Body of pancreas (tissue), 4 donors: ENCODE data around the gene IKZF4.

Source experiments
- POLR2A ChIP-seq, 3 donors: fragments of 450-650 bp; IDR thresholded peaks; one replicate each; pipeline ENCODE4 v1.6.1; 2016; ENCODE audit warnings: antibody characterized with exemption in 3 of 3, mild to moderate bottlenecking in 2 of 3
- TF ChIP-seq, protein P1 (sequence below), 7 experiments: fragments of 450-650 bp in 4 of 7; fragments of 200-600 bp in 3 of 7; sonication (generic) in 3 of 7; IDR thresholded peaks; one replicate each; pipeline ENCODE4 v1.5.1; 2016 to 2019; ENCODE audit warnings: antibody characterized with exemption in 7 of 7

DNA sequence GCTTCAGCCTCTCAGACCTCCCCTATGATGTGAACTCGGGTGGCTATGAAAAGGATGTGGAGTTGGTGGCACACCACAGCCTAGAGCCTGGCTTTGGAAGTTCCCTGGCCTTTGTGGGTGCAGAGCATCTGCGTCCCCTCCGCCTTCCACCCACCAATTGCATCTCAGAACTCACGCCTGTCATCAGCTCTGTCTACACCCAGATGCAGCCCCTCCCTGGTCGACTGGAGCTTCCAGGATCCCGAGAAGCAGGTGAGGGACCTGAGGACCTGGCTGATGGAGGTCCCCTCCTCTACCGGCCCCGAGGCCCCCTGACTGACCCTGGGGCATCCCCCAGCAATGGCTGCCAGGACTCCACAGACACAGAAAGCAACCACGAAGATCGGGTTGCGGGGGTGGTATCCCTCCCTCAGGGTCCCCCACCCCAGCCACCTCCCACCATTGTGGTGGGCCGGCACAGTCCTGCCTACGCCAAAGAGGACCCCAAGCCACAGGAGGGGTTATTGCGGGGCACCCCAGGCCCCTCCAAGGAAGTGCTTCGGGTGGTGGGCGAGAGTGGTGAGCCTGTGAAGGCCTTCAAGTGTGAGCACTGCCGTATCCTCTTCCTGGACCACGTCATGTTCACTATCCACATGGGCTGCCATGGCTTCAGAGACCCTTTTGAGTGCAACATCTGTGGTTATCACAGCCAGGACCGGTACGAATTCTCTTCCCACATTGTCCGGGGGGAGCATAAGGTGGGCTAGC is 13.9 kb downstream of the IKZF4 start:
- TF ChIP-seq, protein P1, sequence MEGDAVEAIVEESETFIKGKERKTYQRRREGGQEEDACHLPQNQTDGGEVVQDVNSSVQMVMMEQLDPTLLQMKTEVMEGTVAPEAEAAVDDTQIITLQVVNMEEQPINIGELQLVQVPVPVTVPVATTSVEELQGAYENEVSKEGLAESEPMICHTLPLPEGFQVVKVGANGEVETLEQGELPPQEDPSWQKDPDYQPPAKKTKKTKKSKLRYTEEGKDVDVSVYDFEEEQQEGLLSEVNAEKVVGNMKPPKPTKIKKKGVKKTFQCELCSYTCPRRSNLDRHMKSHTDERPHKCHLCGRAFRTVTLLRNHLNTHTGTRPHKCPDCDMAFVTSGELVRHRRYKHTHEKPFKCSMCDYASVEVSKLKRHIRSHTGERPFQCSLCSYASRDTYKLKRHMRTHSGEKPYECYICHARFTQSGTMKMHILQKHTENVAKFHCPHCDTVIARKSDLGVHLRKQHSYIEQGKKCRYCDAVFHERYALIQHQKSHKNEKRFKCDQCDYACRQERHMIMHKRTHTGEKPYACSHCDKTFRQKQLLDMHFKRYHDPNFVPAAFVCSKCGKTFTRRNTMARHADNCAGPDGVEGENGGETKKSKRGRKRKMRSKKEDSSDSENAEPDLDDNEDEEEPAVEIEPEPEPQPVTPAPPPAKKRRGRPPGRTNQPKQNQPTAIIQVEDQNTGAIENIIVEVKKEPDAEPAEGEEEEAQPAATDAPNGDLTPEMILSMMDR (IDR thresholded peaks at IDR 0.05) = no peak
- TF ChIP-seq POLR2A (IDR thresholded peaks at IDR 0.05) = no peak
